Measurements from ENCODE around the gene HLA-DPA1.

DNA sequence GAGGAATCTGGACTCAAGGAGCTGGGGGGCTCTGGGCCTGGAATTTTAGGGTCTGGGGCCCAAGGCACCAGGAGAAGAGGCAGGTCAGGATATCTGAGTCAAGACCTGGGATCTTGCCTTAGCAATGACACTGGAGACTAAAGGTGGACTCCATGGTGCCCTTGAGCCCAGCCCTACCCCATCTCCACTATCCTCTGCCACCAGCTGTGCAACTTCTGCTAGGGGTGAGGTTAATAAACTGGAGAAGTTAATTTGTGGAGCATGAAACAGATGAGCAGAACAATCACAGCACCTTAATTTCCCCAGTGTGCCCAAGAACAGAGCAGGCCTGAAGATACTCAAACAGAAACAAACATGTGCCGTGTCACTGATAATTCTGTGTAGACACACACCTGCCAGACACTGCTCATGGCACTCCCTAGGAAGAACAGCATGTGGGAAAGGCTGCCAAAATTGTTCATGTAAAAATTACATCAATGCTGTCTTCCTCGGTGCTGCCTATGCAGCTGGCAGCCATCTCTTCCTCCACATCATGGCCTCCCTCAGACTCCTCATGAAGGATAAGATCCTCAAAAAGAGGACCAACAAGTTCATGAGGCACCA lies 5.6 kb upstream of the HLA-DPA1 start:
- TF ChIP-seq EZH2 (IDR thresholded peaks at IDR 0.05) (no peak), POLR2AphosphoS5 (IDR thresholded peaks at IDR 0.05; ENCODE audit: borderline replicate concordance, low read depth, low read length) (no peak)
